ENCODE measurements around the gene MAPK8IP3. TPM values are rescaled to one million over a fixed set of nuclear protein-coding genes. Genes with fewer than 3 reads are reported as not detected.

The MAPK8IP3 gene
- total RNA-seq, 2 experiments from 2014 or later: 290 to 297 TPM

- Histone ChIP-seq H3K27ac (ENCODE audit: low read depth in 1 of 2, low read length in 2 of 2) (no peak overlapping the region), H3K4me3 (ENCODE audit: low read length) (no peak overlapping the region), H3K4me1 (ENCODE audit: insufficient read depth, low read length) (no peaks in the 10 kb centered on the region), H3K36me3 (ENCODE audit: insufficient read depth, low read length) (peaks cover 90% of the 10 kb centered on the region), H3K9me3 (ENCODE audit: control insufficient read depth in 1 of 2, insufficient read depth in 1 of 2, low read length in 2 of 2) (no peaks in the 10 kb centered on the region), H3K27me3 (ENCODE audit: control insufficient read depth in 1 of 2, insufficient read depth in 2 of 2, low read length in 2 of 2) (no peaks in the 10 kb centered on the region)
- ChIA-PET POLR2A (no interaction called here), CTCF (no interaction called here)
- no peak for TF ChIP-seq CTCF (IDR thresholded peaks at IDR 0.05)
- Mint-ChIP-seq H3K4me1 (ENCODE audit: low read depth) (no peaks in the 10 kb centered on the region), H3K27ac (no peak overlapping the region), H3K36me3 (ENCODE audit: low read depth) (peaks cover 82% of the 10 kb centered on the region), H3K4me3 (no peak overlapping the region), H3K27me3 (no peaks in the 10 kb centered on the region), H3K9me3 (no peaks in the 10 kb centered on the region)
- intact Hi-C loops (cut with DNase I, micrococcal nuclease): no loop called here
- DNase-seq (no peak), ATAC-seq (ENCODE audit: poor library complexity) (no peak)
Measured at GRCh38 chr16:1669698-1670097, 36.3 kb upstream of the MAPK8IP3 start.

- no peak overlapping the region for H3K4me3 Mint-ChIP-seq
- TF ChIP-seq CTCF (IDR thresholded peaks at IDR 0.05): no peak
- intact Hi-C loops (cut with DNase I, micrococcal nuclease): no loop called here
- H3K4me1 Mint-ChIP-seq (ENCODE audit: low read depth): no peaks in the 10 kb centered on the region
- no peaks in the 10 kb centered on the region for H3K27me3 Mint-ChIP-seq
- Histone ChIP-seq H3K4me1 (ENCODE audit: insufficient read depth, low read length) (no peaks in the 10 kb centered on the region), H3K4me3 (ENCODE audit: low read length) (no peak overlapping the region), H3K27ac (ENCODE audit: low read depth in 1 of 2, low read length in 2 of 2) (no peak overlapping the region), H3K36me3 (ENCODE audit: insufficient read depth, low read length) (peaks cover 89% of the 10 kb centered on the region), H3K9me3 (ENCODE audit: control insufficient read depth in 1 of 2, insufficient read depth in 1 of 2, low read length in 2 of 2) (no peaks in the 10 kb centered on the region), H3K27me3 (ENCODE audit: control insufficient read depth in 1 of 2, insufficient read depth in 2 of 2, low read length in 2 of 2) (no peaks in the 10 kb centered on the region)
- H3K27ac Mint-ChIP-seq: no peak overlapping the region
- ChIA-PET POLR2A (interaction anchor here (0.6 kb wide), 1 partner anchor 1212 kb away, joined by 3 read pairs; the partner anchor contains the start of gene FLYWCH2), CTCF (no interaction called here)
- peaks cover 83% of the 10 kb centered on the region for H3K36me3 Mint-ChIP-seq (ENCODE audit: low read depth)
- no peak for ATAC-seq (ENCODE audit: poor library complexity)
- H3K9me3 Mint-ChIP-seq: no peaks in the 10 kb centered on the region
- no peak for DNase-seq
Measured at GRCh38 chr16:1670371-1670770, 35.6 kb upstream of the MAPK8IP3 start.

- ATAC-seq (ENCODE audit: poor library complexity): no peak
- no peaks in the 10 kb centered on the region for H3K4me1 Mint-ChIP-seq (ENCODE audit: low read depth)
- no peaks in the 10 kb centered on the region for H3K9me3 Mint-ChIP-seq
- H3K27me3 Mint-ChIP-seq: no peaks in the 10 kb centered on the region
- Histone ChIP-seq H3K27me3 (ENCODE audit: control insufficient read depth in 1 of 2, insufficient read depth in 2 of 2, low read length in 2 of 2) (no peaks in the 10 kb centered on the region), H3K4me1 (ENCODE audit: insufficient read depth, low read length) (no peaks in the 10 kb centered on the region), H3K9me3 (ENCODE audit: control insufficient read depth in 1 of 2, insufficient read depth in 1 of 2, low read length in 2 of 2) (no peaks in the 10 kb centered on the region), H3K36me3 (ENCODE audit: insufficient read depth, low read length) (peaks cover 89% of the 10 kb centered on the region), H3K27ac (ENCODE audit: low read depth in 1 of 2, low read length in 2 of 2) (no peak overlapping the region), H3K4me3 (ENCODE audit: low read length) (no peak overlapping the region)
- peaks cover 82% of the 10 kb centered on the region for H3K36me3 Mint-ChIP-seq (ENCODE audit: low read depth)
- no peak overlapping the region for H3K27ac Mint-ChIP-seq
- no peak for DNase-seq
- POLR2A ChIA-PET: interaction anchor here (0.6 kb wide), 1 partner anchor 1212 kb away, joined by 3 read pairs; the partner anchor contains the start of gene FLYWCH2
- no peak for TF ChIP-seq CTCF (IDR thresholded peaks at IDR 0.05)
- CTCF ChIA-PET: no interaction called here
- no peak overlapping the region for H3K4me3 Mint-ChIP-seq
- intact Hi-C loops (cut with DNase I, micrococcal nuclease): no loop called here
Measured at GRCh38 chr16:1670866-1671265, 35.1 kb upstream of the MAPK8IP3 start.
